ENCODE measurements around the gene PDE6A.
"Not testable (repeated sequence)": the region's sequence is repeated elsewhere in the genome, so short reads cannot be mapped to it uniquely, and the experiment has no call there.

The PDE6A gene

GRCh38 chr5:149873896-149874295 is 70.7 kb downstream of the PDE6A start:
- H3K4me1 Mint-ChIP-seq, result no peaks in the 10 kb centered on the region
- no peaks in the 10 kb centered on the region for H3K9me3 Mint-ChIP-seq
- ATAC-seq, result no peak
- no peak overlapping the region for H3K4me3 Mint-ChIP-seq
- H3K27ac Mint-ChIP-seq, result no peak overlapping the region
- peaks cover 7% of the 10 kb centered on the region for H3K27me3 Mint-ChIP-seq
- no peak for DNase-seq

- Mint-ChIP-seq H3K27ac (peak overlapping the region in 1 of 2 donors; percentile 90), H3K9me3 (no peaks in the 10 kb centered on the region), H3K4me3 (no peak overlapping the region), H3K27me3 (peaks cover 7% of the 10 kb centered on the region), H3K4me1 (no peaks in the 10 kb centered on the region)
- ATAC-seq, result no peak
- no peak for DNase-seq
These were observed 72.1 kb downstream of the PDE6A start for GRCh38 chr5:149872351-149873040.

DNA sequence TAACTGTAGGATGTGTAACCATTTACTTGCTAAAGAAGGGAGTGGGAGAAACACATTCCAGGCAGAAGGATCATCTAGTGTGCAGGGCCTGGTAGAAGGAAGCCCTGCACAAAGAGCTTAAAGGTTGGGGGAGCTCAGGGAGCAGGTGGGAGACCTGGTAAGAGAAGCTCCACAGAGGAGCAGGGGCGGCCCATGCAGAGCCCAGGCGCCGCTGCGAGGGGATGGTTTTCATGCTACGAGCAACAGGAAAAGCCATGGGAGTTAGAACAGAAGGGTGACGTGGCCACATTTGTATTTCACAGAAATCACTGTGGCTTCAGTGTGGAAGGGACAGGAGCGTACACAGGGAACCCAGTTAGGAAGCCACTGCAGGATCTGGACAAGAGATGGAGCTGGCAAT is 73.1 kb downstream of the PDE6A start:
- ATAC-seq, result no peak
- Mint-ChIP-seq H3K27ac (no peak overlapping the region), H3K27me3 (peaks cover 7% of the 10 kb centered on the region), H3K4me1 (no peaks in the 10 kb centered on the region), H3K9me3 (no peaks in the 10 kb centered on the region), H3K4me3 (no peak overlapping the region)
- no peak for DNase-seq

- Mint-ChIP-seq H3K4me3 (no peak overlapping the region), H3K4me1 (no peaks in the 10 kb centered on the region), H3K9me3 (no peaks in the 10 kb centered on the region), H3K27me3 (peaks cover 7% of the 10 kb centered on the region), H3K27ac (no peak overlapping the region)
- DNase-seq, result no peak
- ATAC-seq, result no peak
These were observed 73.9 kb downstream of the PDE6A start for GRCh38 chr5:149870697-149871096.

DNA sequence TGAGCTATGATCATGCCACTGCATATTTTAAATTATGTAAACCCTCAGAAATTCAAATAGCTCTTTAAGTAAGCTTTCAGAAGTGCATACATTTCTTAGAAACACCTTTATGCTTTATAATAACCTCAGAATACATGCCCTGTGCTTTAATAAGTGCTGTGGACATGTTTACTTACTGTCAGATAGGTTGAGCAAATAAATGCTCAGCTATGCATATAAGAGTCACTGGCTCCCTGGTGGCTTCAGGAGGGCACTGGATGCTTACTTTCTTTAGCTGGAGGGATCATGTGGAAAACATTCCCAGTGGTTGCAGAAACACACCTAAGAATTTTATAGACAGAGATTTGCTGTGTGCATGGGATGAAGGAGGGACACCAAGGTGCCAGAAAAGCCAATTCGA is 74.4 kb downstream of the PDE6A start:
- DNase-seq (no peak), ATAC-seq (no peak)
- peaks cover 7% of the 10 kb centered on the region for H3K27me3 Mint-ChIP-seq
- H3K4me3 Mint-ChIP-seq, result no peak overlapping the region
- H3K4me1 Mint-ChIP-seq, result no peaks in the 10 kb centered on the region
- no peaks in the 10 kb centered on the region for H3K9me3 Mint-ChIP-seq
- peak overlapping the region in 1 of 2 donors; percentile 78 for H3K27ac Mint-ChIP-seq

DNA sequence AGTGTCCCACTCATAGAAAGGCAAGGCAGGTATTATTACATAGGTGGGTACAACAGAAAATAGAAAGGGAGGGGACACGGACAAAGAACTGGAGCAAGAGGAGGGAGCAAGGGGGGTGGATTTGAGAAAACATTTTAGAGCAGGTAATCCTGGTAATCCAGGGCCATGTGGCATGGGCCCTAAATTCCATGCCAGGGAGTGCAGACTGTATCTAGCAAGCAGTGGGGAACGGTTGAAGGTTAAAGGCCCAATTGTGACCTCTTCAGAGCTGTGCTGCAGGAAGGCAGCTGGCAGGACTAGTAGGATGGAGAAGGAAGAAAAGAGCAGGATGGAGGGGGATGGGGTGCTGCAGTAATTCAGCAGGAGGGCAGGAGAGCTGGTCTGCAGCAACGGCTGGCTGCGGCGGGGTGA is 75.2 kb downstream of the PDE6A start:
- peaks cover 7% of the 10 kb centered on the region for H3K27me3 Mint-ChIP-seq
- ATAC-seq (no peak), DNase-seq (no peak)
- no peaks in the 10 kb centered on the region for H3K9me3 Mint-ChIP-seq
- H3K4me1 Mint-ChIP-seq, result no peaks in the 10 kb centered on the region
- H3K27ac Mint-ChIP-seq, result no peak overlapping the region
- H3K4me3 Mint-ChIP-seq, result no peak overlapping the region

DNA sequence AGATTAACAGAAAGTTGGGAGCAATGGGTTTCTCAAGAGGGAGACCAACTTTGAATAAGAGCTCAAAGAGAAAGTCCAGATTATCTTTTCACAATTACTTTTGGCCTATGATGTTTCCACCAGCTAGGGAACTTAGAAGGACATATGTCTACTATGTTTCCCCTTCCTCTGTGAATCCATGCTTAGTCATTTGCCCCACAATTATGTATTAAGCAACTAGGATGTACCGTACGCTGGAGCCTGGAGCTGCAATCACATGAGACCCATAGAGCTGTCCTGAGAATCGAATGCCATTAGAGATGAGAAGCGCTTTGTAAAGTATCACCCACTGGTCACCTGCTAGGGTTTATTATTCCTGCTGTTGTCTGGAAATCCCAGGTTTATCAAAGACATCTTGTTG is 78.8 kb downstream of the PDE6A start:
- H3K9me3 Mint-ChIP-seq, result no peaks in the 10 kb centered on the region
- no peak overlapping the region for H3K4me3 Mint-ChIP-seq
- peaks cover 7% of the 10 kb centered on the region for H3K27me3 Mint-ChIP-seq
- peaks cover 14% of the 10 kb centered on the region for H3K4me1 Mint-ChIP-seq
- DNase-seq (no peak), ATAC-seq (no peak)
- no peak overlapping the region for H3K27ac Mint-ChIP-seq

DNA sequence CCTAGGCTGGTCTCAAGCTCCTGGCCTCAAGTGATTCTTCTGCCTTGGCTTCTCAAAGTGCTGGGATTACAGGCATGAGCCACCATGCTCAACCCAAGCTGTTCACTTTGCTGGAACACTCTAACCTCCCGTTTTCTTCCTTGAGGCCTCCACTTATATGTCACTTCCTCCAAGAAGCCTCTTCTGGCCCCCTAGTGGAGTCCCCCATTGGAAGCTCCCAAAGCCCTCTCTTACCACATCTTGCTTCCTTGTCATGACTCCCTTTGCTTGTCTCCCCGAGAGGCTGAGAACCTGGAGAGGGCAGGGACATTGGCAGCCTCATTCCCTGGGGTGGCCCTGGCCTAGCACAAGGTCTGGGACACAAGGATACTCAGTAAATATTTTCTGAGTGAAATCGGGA is 80.8 kb downstream of the PDE6A start:
- Mint-ChIP-seq H3K4me1 (peaks cover 29% of the 10 kb centered on the region), H3K4me3 (no peak overlapping the region), H3K9me3 (no peaks in the 10 kb centered on the region), H3K27ac (no peak overlapping the region), H3K27me3 (no peaks in the 10 kb centered on the region)
- DNase-seq (no peak), ATAC-seq (no peak)

DNA sequence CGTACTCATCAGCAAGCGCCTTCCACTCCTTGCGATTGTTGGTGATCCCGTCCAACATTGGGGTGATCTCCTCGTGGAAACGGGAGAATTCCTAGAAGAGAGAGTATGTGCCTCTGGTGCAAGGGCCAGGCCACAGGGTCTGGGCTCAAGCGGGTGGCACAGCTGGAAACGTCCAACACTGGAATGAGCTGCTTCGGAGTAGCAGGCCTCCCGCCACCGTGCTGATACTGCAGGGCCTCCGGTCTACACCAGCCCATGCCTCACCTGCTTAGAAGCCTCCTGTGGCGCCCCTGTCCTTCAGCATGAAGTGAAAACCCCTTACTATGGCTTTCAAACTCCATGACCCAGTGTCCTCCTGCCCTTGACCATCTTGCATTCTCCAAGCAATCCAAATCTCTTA is 81.4 kb downstream of the PDE6A start:
- H3K27me3 Mint-ChIP-seq, result no peaks in the 10 kb centered on the region
- no peak overlapping the region for H3K4me3 Mint-ChIP-seq
- H3K27ac Mint-ChIP-seq, result no peak overlapping the region
- ATAC-seq (no peak), DNase-seq (no peak)
- H3K9me3 Mint-ChIP-seq, result no peaks in the 10 kb centered on the region
- H3K4me1 Mint-ChIP-seq, result peaks cover 29% of the 10 kb centered on the region

DNA sequence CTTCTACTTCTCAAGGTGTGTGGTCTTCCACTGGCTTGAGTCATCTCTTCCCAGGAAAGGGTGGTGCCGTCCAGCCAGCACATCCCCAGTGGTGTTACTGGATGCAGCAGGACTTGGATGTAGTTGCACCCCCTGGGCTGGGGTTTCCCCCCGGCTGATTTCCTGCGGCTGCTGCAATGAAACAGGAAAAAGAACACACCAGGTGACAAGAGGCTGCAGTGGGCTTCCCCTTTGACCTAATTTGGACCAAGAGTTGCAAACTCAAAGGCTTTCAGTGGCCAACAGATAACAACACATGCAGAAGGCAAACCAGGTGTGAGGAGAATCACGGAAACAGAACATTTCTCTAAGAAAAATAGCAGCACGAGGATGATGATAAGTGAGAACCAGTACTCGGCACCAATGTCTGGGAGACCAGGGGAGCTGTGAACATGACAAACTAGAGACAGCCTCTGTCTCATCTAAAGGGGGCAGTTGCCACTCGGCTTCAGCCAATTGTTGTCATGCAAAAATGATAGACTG is 83.7 kb downstream of the PDE6A start:
- ATAC-seq (peak; percentile 93), DNase-seq (peak; percentile 16 to 64)
- peak overlapping the region in 1 of 2 donors; percentile 72 for H3K27ac Mint-ChIP-seq
- no peaks in the 10 kb centered on the region for H3K27me3 Mint-ChIP-seq
- H3K4me3 Mint-ChIP-seq, result peak overlapping the region; percentile 11 to 36
- no peaks in the 10 kb centered on the region for H3K9me3 Mint-ChIP-seq
- H3K4me1 Mint-ChIP-seq, result peaks cover 29% of the 10 kb centered on the region

GRCh38 chr5:149859746-149860145 is 84.8 kb downstream of the PDE6A start:
- no peak for DNase-seq
- Mint-ChIP-seq H3K9me3 (no peaks in the 10 kb centered on the region), H3K27me3 (no peaks in the 10 kb centered on the region), H3K4me3 (no peak overlapping the region), H3K4me1 (peaks cover 29% of the 10 kb centered on the region), H3K27ac (peak overlapping the region in 1 of 2 donors; percentile 85)
- ATAC-seq, result no peak

GRCh38 chr5:149858481-149858880 is 86.1 kb downstream of the PDE6A start:
- H3K27ac Mint-ChIP-seq, DNase-seq, H3K9me3 Mint-ChIP-seq, H3K4me3 Mint-ChIP-seq, H3K27me3 Mint-ChIP-seq, ATAC-seq: not testable (repeated sequence)
- peaks cover 29% of the 10 kb centered on the region for H3K4me1 Mint-ChIP-seq

- no peak overlapping the region for H3K4me3 Mint-ChIP-seq
- no peaks in the 10 kb centered on the region for H3K9me3 Mint-ChIP-seq
- ATAC-seq (no peak), DNase-seq (no peak)
- H3K27ac Mint-ChIP-seq, result no peak overlapping the region
- no peaks in the 10 kb centered on the region for H3K27me3 Mint-ChIP-seq
- H3K4me1 Mint-ChIP-seq, result peaks cover 29% of the 10 kb centered on the region
These were observed 87.1 kb downstream of the PDE6A start for GRCh38 chr5:149857499-149857898.

GRCh38 chr5:149855366-149855765 is 89.2 kb downstream of the PDE6A start:
- no peak for DNase-seq
- Mint-ChIP-seq H3K4me1 (peaks cover 11% of the 10 kb centered on the region), H3K9me3 (no peaks in the 10 kb centered on the region), H3K27ac (no peak overlapping the region), H3K27me3 (no peaks in the 10 kb centered on the region), H3K4me3 (no peak overlapping the region)
- ATAC-seq, result no peak

GRCh38 chr5:149854866-149855265 is 89.7 kb downstream of the PDE6A start:
- H3K27ac Mint-ChIP-seq, result no peak overlapping the region

GRCh38 chr5:149853701-149854100 is 90.9 kb downstream of the PDE6A start:
- Mint-ChIP-seq H3K4me1 (no peaks in the 10 kb centered on the region), H3K27ac (no peak overlapping the region), H3K27me3 (no peaks in the 10 kb centered on the region), H3K9me3 (no peaks in the 10 kb centered on the region), H3K4me3 (no peak overlapping the region)
- no peak for DNase-seq
- no peak for ATAC-seq

More at GRCh38 chr5:149854866-149855265, 89.7 kb downstream of the PDE6A start:
- no peaks in the 10 kb centered on the region for H3K27me3 Mint-ChIP-seq
- H3K4me1 Mint-ChIP-seq, result peaks cover 7% of the 10 kb centered on the region
- DNase-seq (no peak), ATAC-seq (no peak)
- no peak overlapping the region for H3K4me3 Mint-ChIP-seq
- no peaks in the 10 kb centered on the region for H3K9me3 Mint-ChIP-seq

DNA sequence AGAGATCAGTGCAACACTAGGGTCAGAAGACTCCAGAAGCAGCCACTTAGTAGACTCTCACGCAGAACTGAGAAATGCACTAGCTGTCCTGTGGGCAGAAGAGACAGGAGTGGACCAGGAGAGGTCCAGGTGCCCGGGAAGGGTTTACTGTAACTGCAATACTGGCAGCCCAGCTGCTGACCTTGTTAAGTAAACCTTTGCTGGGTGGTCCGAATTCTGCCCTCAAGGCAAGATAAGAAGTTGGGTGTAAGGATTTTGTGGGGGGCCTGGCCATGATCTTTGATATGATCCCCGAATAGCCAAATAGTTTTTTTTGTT is 91.3 kb downstream of the PDE6A start:
- no peak overlapping the region for H3K27ac Mint-ChIP-seq
- H3K4me1 Mint-ChIP-seq, result no peaks in the 10 kb centered on the region
- no peak overlapping the region for H3K4me3 Mint-ChIP-seq
- DNase-seq (no peak), ATAC-seq (no peak)
- H3K27me3 Mint-ChIP-seq, result no peaks in the 10 kb centered on the region
- H3K9me3 Mint-ChIP-seq, result no peaks in the 10 kb centered on the region

All from stimulated activated naive CD8-positive, alpha-beta T cell treated with anti-CD3 and anti-CD28 coated beads, Interleukin-15, amount 100 ng/mL, for 72 hours (primary cell).